Skeletal muscle satellite cell (primary cell): ENCODE measurements around the gene GRID1.

Source experiments
- H3K27me3 ChIP-seq: 2 replicates; pipeline ENCODE4 v1.7.0; 2013; ENCODE audit warnings: low read length; ENCODE audit not compliant: control insufficient read depth, insufficient read depth
- H3K36me3 ChIP-seq: 2 replicates; pipeline ENCODE4 v1.7.0; 2013; ENCODE audit warnings: mild to moderate bottlenecking, control low read depth, low read length; ENCODE audit not compliant: insufficient read depth
- H3K4me1 ChIP-seq: 2 replicates; pipeline ENCODE4 v1.7.0; 2013; ENCODE audit warnings: low read length; ENCODE audit not compliant: control insufficient read depth, insufficient read depth
- H3K4me2 ChIP-seq: 2 replicates; pipeline ENCODE4 v1.7.0; 2013; ENCODE audit warnings: mild to moderate bottlenecking, low read length
- H3K4me3 ChIP-seq: 2 replicates; pipeline ENCODE4 v1.7.0; 2013; ENCODE audit warnings: low read length
- H3K9ac ChIP-seq: 2 replicates; pipeline ENCODE4 v1.7.0; 2013; ENCODE audit warnings: mild to moderate bottlenecking, low read depth, low read length, moderate library complexity
- H3K9me3 ChIP-seq: replicated peaks from 2 replicates; pipeline ENCODE4 v1.7.0; 2013; ENCODE audit warnings: mild to moderate bottlenecking, control low read depth, low read length

GRID1 gene

GRCh38 chr10:86365346-86366032 is 1.1 kb downstream of the GRID1 start:
- Histone ChIP-seq H3K9me3 (no peaks in the 10 kb centered on the region), H3K4me2 (peak overlapping the region; percentile 66), H3K4me3 (no peak overlapping the region), H3K36me3 (no peaks in the 10 kb centered on the region), H3K27me3 (peaks cover 93% of the 10 kb centered on the region), H3K9ac (no peak overlapping the region), H3K4me1 (peaks cover 5% of the 10 kb centered on the region)

- no peak overlapping the region for H3K9ac ChIP-seq
- H3K4me1 ChIP-seq = peaks cover 5% of the 10 kb centered on the region
- H3K27me3 ChIP-seq = peaks cover 92% of the 10 kb centered on the region
- no peaks in the 10 kb centered on the region for H3K36me3 ChIP-seq
- no peaks in the 10 kb centered on the region for H3K9me3 ChIP-seq
- no peak overlapping the region for H3K4me2 ChIP-seq
- H3K4me3 ChIP-seq = no peak overlapping the region
Observed at GRCh38 chr10:86364491-86365345, 1.9 kb downstream of the GRID1 start.

- no peaks in the 10 kb centered on the region for H3K9me3 ChIP-seq
- H3K27me3 ChIP-seq = peaks cover 89% of the 10 kb centered on the region
- H3K4me1 ChIP-seq = peaks cover 5% of the 10 kb centered on the region
- no peaks in the 10 kb centered on the region for H3K36me3 ChIP-seq
- H3K4me3 ChIP-seq = no peak overlapping the region
- H3K9ac ChIP-seq = no peak overlapping the region
- H3K4me2 ChIP-seq = no peak overlapping the region
Observed at GRCh38 chr10:86363833-86364490, 2.6 kb downstream of the GRID1 start.

GRCh38 chr10:86363184-86363832 is 3.3 kb downstream of the GRID1 start:
- H3K9ac ChIP-seq = no peak overlapping the region
- peaks cover 5% of the 10 kb centered on the region for H3K4me1 ChIP-seq
- H3K27me3 ChIP-seq = peaks cover 86% of the 10 kb centered on the region
- H3K4me2 ChIP-seq = peak overlapping the region; percentile 20
- H3K36me3 ChIP-seq = no peaks in the 10 kb centered on the region
- no peaks in the 10 kb centered on the region for H3K9me3 ChIP-seq
- H3K4me3 ChIP-seq = no peak overlapping the region

- no peak overlapping the region for H3K4me3 ChIP-seq
- H3K9ac ChIP-seq = no peak overlapping the region
- no peaks in the 10 kb centered on the region for H3K9me3 ChIP-seq
- H3K36me3 ChIP-seq = no peaks in the 10 kb centered on the region
- H3K4me2 ChIP-seq = no peak overlapping the region
- peaks cover 85% of the 10 kb centered on the region for H3K27me3 ChIP-seq
- peaks cover 5% of the 10 kb centered on the region for H3K4me1 ChIP-seq
Observed at GRCh38 chr10:86362586-86363183, 3.9 kb downstream of the GRID1 start.

GRCh38 chr10:86362129-86362527 is 4.5 kb downstream of the GRID1 start:
- Histone ChIP-seq H3K9ac (no peak overlapping the region), H3K27me3 (peaks cover 84% of the 10 kb centered on the region), H3K36me3 (no peaks in the 10 kb centered on the region), H3K4me3 (no peak overlapping the region), H3K4me1 (peaks cover 4% of the 10 kb centered on the region), H3K9me3 (no peaks in the 10 kb centered on the region), H3K4me2 (no peak overlapping the region)

- Histone ChIP-seq H3K4me3 (no peak overlapping the region), H3K9me3 (no peaks in the 10 kb centered on the region), H3K4me2 (no peak overlapping the region), H3K36me3 (no peaks in the 10 kb centered on the region), H3K27me3 (peaks cover 81% of the 10 kb centered on the region), H3K9ac (no peak overlapping the region), H3K4me1 (no peaks in the 10 kb centered on the region)
Observed at GRCh38 chr10:86361156-86362128, 5.2 kb downstream of the GRID1 start.

GRCh38 chr10:86360657-86361056 is 5.9 kb downstream of the GRID1 start:
- Histone ChIP-seq H3K4me3 (no peak overlapping the region), H3K9ac (no peak overlapping the region), H3K36me3 (no peaks in the 10 kb centered on the region), H3K4me1 (no peaks in the 10 kb centered on the region), H3K9me3 (no peaks in the 10 kb centered on the region), H3K27me3 (peaks cover 75% of the 10 kb centered on the region), H3K4me2 (no peak overlapping the region)

- H3K4me1 ChIP-seq = no peaks in the 10 kb centered on the region
- H3K9ac ChIP-seq = no peak overlapping the region
- H3K27me3 ChIP-seq = peaks cover 68% of the 10 kb centered on the region
- H3K9me3 ChIP-seq = no peaks in the 10 kb centered on the region
- H3K4me3 ChIP-seq = no peak overlapping the region
- H3K4me2 ChIP-seq = no peak overlapping the region
- H3K36me3 ChIP-seq = no peaks in the 10 kb centered on the region
Observed at GRCh38 chr10:86359954-86360353, 6.6 kb downstream of the GRID1 start.

- H3K4me1 ChIP-seq = no peaks in the 10 kb centered on the region
- H3K4me2 ChIP-seq = no peak overlapping the region
- no peak overlapping the region for H3K9ac ChIP-seq
- no peaks in the 10 kb centered on the region for H3K36me3 ChIP-seq
- H3K27me3 ChIP-seq = peaks cover 60% of the 10 kb centered on the region
- no peak overlapping the region for H3K4me3 ChIP-seq
- no peaks in the 10 kb centered on the region for H3K9me3 ChIP-seq
Observed at GRCh38 chr10:86359111-86359510, 7.5 kb downstream of the GRID1 start.
